GM21825 (cell line): ENCODE results near the gene IRAK2.
A peak's percentile ranks its signal among the peaks of the same experiment; 100 is the strongest.

Source experiments
- ATAC-seq: cut with Tn5 transposase; IDR thresholded peaks from one replicate; pipeline ENCODE4 v1.9.1; 2021; ENCODE audit warnings: mild to moderate bottlenecking, moderate library complexity; ENCODE audit not compliant: unreplicated experiment

The IRAK2 gene

GRCh38 chr3:10279384-10280176, 114.9 kb downstream of the IRAK2 start:
- no peak for ATAC-seq

- ATAC-seq = no peak
Measured at GRCh38 chr3:10280177-10280529, 115.4 kb downstream of the IRAK2 start.

GRCh38 chr3:10280571-10280970, 115.9 kb downstream of the IRAK2 start:
- ATAC-seq = no peak

DNA sequence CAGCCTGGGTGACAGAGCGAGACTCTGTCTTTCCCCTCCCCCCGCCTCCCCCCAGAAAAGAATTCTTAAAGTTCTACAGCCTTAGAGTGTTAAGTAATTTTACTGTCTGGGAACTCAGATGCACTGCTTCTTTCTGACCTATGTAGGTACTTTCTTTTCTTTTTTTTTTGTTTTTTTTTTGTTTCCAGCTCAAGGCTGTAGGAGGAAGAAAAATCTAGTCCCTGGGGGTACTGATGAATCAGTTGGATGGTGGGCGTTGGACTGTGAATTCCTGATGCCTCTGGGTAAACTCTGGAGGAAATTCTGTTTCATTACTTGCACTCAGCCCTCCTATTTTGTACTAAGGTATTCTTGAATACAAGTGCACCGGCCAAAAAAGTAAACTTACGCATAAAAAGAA, 117.2 kb downstream of the IRAK2 start:
- no peak for ATAC-seq

DNA sequence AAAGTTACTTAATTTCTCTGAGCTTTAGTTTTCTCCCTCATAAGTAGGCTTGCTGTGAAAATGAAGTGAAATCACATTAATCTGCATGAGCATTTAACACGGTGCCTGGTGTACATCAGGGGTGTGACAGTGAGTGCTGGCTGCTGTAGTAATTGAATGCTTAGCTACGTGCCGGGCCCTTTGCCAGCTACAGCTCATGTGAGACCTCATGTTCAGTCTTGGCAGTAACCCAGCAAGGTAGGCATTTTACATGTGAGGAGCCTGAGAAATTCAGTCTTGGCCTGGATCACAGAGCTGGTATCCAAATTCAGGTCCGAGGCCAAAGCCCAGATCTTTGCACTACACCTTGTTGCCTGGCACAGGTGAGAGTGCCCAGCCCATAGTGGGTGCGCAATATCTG, 118.9 kb downstream of the IRAK2 start:
- no peak for ATAC-seq

- no peak for ATAC-seq
Measured at GRCh38 chr3:10284496-10284895, 119.8 kb downstream of the IRAK2 start.

- no peak for ATAC-seq
Measured at GRCh38 chr3:10285272-10286132, 120.8 kb downstream of the IRAK2 start.

- ATAC-seq = no peak
Measured at GRCh38 chr3:10286133-10286524, 121.4 kb downstream of the IRAK2 start.

GRCh38 chr3:10286596-10287295, 122.0 kb downstream of the IRAK2 start:
- ATAC-seq = no peak

DNA sequence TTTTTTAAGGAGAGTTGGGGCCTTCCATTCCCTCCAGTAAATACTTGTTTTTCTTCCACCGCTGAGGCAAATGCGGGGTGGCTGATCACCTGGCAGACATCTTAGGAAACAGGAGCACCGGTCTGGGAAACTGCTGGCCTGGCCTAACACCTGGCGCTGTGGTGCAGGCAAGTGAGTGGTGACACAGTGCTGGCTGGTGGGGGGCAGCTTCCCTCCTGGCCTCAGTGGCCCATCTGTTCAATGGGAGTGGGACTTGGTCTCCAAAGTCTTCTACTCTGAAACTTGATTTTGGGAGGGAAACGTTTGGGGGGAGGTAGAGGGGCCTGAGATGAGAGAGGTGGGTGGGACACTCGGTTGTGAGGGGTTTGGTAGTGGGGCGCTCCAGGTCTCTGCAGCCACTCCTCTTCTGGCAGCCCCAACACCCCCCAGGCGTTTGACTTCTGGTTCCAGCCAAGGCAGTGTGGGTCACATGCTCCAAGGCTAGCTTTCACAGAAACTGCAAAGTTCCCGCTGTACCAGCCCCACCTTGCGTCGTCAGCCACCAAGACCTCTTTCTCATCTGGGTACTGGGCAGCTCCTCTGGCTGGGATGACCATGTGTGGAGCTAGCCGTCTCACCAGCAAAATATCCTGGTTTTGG, 123.3 kb downstream of the IRAK2 start:
- no peak for ATAC-seq

GRCh38 chr3:10288575-10288960, 123.8 kb downstream of the IRAK2 start:
- no peak for ATAC-seq

GRCh38 chr3:10289077-10289476, 124.4 kb downstream of the IRAK2 start:
- no peak for ATAC-seq

- ATAC-seq = no peak
Measured at GRCh38 chr3:10289787-10290355, 125.2 kb downstream of the IRAK2 start.

GRCh38 chr3:10290481-10291176, 125.9 kb downstream of the IRAK2 start:
- no peak for ATAC-seq

GRCh38 chr3:10291641-10292040, 126.9 kb downstream of the IRAK2 start:
- no peak for ATAC-seq

DNA sequence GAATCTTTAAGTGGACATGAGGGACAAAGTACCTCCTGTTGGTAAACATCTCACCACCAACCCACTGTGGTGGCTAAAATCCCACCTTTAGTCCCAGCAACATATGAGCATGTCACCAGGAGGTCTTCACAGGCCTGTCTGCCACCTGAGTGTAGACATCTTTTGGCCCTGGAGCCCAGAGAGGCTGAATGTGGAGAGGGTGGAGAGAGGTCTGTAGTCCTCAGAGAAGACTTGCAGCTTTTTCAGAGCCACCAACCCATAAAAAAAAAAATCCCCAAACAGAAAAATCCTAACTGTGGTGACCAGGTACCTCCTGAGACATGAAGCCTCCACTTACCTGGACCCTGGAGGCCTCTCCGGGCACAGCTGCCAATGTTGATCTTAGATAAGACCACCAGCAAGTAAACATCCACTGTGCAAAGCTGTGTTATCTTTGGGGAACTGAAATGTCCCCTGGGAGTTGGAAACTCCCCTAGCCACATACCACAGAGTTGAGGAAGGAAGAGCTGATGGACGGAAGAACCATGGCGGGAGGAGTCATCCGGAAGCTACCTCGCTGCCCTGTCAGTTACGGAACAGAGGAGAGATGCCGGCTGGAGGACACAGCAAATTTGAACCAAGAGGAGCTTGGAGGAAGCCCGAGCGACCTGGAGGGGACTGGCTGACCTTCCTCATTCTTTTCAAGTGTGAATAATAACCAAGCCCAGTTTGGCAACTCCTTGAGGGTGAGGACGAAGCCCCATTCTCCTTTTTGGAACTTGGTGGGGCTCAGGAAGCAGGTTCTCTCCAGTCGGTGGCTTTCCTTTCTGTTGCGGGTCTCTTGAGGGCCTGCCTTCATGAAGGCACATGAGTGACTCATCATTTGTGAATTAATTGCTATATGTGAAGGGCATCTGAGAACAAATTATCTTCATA, 128.0 kb downstream of the IRAK2 start, which contains the start of gene GHRL:
Gene GHRL (minus strand): TSS at position 443 of the 915 bp plus-strand sequence. CDS start 2,767 bp downstream, outside the sequence.
- peak; percentile 82 for ATAC-seq
